Dermis microvascular lymphatic vessel endothelial cell (primary cell): ENCODE results near the gene CACNG1. TPM values are rescaled to one million over a fixed set of nuclear protein-coding genes. Genes with fewer than 3 reads are reported as not detected.
A peak's percentile ranks its signal among the peaks of the same experiment; 100 is the strongest.
"Not testable (repeated sequence)": the region's sequence is repeated elsewhere in the genome, so short reads cannot be mapped to it uniquely, and the experiment has no call there.

ENCODE experiments used
- DNase-seq, 2 donors: peaks; one replicate each; pipeline versions ENCODE4 v3.0.0 to v3.0.0-alpha.2; 2010; ENCODE audit warnings: low read depth in 2 of 2
- total RNA-seq: library from RNA; depleted of rRNA; stranded (reverse); fragments of >200 nt; gene quantifications from 2 replicates; pipeline ENCODE4 v1.2.1, GENCODE V29; 2014

CACNG1 gene
- total RNA-seq, 1 donor from 2014 or later: not detected

DNA sequence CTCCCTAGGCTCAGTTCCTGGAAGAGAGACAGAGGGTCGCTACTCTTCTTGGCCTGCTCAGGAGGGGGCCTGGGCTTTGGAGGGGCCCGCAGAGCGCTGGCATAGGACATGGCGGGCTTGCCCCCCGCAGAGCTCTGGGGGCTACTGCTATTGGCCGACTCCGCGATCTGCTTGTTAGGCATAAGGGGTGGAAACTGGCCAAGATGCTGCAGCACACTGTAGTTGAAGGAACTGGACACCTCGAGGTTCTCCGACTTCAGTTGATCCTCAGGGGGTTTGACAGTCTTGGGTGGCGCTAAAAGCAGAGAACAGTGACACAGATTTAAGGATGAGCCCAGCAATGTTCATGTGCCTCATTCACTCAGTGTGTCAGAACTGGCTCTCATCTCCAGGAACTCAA is 33.9 kb downstream of the CACNG1 start:
- DNase-seq: no peak

- no peak for DNase-seq
Measured at GRCh38 chr17:67079491-67079890, 35.1 kb downstream of the CACNG1 start.

DNA sequence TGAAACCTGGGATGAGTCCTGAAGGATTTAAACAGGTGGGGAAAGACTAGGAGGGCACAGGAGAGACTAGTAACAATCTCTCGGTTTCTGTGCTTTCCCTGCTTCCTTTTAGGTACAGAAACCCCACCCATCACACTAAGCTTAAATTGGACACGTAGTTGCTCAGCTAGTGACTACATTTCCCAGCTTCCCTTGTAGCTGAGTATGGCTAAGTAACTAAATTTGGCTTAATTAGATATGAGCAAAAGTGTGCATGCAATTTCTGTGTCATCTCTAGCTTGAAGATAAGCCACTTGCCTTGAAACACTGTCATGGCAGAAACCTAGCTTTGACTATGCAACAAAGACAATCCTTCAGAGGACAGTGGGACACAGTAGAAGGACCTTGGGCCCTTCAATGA is 36.5 kb downstream of the CACNG1 start:
- no peak for DNase-seq

GRCh38 chr17:67082107-67082506 is 37.8 kb downstream of the CACNG1 start:
- DNase-seq: no peak

DNA sequence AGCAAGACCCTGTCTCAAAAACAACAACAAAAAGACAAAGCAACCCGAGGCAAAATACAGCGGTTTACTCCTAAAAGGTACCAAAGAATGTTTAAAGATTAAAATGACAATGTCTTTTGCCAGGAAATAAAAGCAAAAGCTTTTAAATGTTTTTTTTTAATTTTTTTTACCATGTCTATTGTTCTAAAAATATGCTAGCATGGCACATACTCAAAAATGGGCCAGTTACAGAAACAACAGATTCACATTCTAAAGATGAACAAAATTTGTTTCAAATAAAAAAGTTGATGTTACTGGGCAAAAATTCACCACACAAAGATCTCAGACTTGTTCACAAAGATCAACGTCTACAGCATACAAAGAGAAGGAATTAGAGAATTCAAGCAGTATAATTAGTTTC is 41.1 kb downstream of the CACNG1 start:
- DNase-seq: peak; percentile 12 to 22

GRCh38 chr17:67088639-67089038 is 44.3 kb downstream of the CACNG1 start:
- no peak for DNase-seq

DNA sequence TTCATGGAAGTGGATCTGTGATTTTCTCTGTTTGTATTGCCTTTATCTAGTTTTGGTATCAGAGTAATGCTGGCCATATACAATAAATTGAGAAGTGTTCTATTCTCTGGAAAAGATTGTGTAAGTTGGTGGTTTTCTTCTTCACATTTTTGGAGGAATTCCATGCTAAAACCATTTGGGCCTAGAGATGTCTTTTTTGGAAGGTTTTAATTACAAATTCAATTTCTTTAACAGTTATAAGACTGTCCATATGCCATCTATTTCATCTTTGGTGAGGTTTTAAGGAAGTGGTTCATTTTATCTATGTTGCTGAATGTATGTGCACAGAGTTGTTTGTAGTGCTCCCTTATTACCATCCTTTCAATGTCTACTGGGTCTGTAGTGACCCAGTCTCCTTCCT is 46.0 kb downstream of the CACNG1 start:
- DNase-seq: no peak

DNA sequence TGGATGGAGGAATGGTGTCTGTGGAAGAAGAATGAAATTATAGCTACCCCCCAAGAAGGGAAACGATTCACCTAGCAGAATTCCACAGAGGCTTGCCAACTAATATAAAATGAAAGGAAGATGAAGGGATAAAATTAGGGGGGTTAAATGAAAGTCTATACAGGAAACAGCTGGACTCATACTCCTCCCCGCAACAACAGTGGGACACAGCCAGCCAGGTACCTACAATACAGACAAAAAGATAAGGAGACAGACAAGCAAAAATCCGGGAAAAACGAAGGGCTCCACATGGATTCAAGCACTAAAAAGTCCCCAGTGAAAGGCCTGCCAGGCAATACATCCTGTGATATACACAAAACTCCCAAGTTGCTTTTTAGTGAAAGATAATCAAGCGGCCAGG is 47.9 kb downstream of the CACNG1 start:
- peak; percentile 57 to 70 for DNase-seq

GRCh38 chr17:67092710-67093109 is 48.4 kb downstream of the CACNG1 start:
- DNase-seq: not testable (repeated sequence)

- DNase-seq: peak; percentile 15 to 49
Measured at GRCh38 chr17:67093348-67093747, 49.0 kb downstream of the CACNG1 start.

GRCh38 chr17:67095291-67095690 is 50.9 kb downstream of the CACNG1 start:
- DNase-seq: peak in 1 of 2 donors; percentile 9

GRCh38 chr17:67095803-67096202 is 51.4 kb downstream of the CACNG1 start:
- DNase-seq: peak in 1 of 2 donors; percentile 8

DNA sequence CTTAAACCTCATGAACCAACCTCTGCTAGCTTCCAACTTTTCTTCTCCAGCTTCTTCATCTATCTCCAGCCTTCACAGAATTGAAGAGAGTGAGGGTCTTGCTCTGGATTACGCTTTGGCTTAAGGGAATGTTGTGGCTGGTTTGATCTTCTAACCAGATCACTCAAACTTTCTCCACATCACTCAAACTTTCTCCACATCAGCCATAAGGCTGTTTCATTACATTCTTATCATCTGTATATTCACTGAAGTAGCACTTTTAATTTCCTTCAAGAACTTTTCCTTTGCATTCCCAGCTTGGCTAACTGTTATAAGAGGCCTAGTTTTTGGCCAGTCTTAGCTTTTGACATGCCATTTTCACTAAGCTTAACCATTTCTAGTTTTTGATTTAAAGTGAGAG is 52.3 kb downstream of the CACNG1 start:
- no peak for DNase-seq

DNA sequence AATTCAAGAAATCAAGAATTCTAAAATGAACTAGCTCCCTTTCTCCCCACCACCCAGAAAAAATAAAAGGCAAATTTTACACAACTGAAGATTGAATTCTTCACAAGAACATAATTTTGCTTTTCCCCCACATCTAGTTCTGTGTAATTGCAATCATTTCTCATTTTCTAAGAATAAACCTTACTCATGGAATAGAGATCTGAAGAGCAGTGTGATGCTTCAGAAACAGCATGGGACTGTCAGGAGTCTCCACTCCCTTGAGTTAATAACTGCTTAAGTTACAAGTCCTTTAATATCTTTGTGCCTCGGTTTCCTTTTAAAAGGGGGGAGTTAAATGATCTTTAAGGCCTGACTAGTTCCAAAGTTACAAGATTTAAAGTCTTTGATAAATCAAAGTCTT is 53.7 kb downstream of the CACNG1 start:
- no peak for DNase-seq

- not testable (repeated sequence) for DNase-seq
Measured at GRCh38 chr17:67104641-67105040, 60.3 kb downstream of the CACNG1 start.

GRCh38 chr17:67105213-67105612 is 60.9 kb downstream of the CACNG1 start:
- no peak for DNase-seq

Other genes with a start within 250 kb of the CACNG1 start
- not detected in 2 replicates for gene CACNG5, start 209.4 kb upstream of the CACNG1 start, total RNA-seq
- gene CACNG4, start 79.8 kb upstream of the CACNG1 start, total RNA-seq: not detected in 2 replicates
- 27.6 and 34.5 TPM in 2 replicates for gene HELZ, start 200.6 kb downstream of the CACNG1 start, total RNA-seq